H1 (cell line): ENCODE measurements around the gene NRSN2. TPM values are rescaled to one million over a fixed set of nuclear protein-coding genes. Genes with fewer than 3 reads are reported as not detected.

Experiments used
- CTCF ChIA-PET: fragments of 300-600 bp; sonication (Branson Sonifier 250); formaldehyde crosslinking; loops from one replicate; lab custom pipeline; 2021; ENCODE audit not compliant: partially characterized antibody; lab: Charles Lee
- POLR2A ChIA-PET: fragments of 300-600 bp; sonication (Branson Sonifier 250); formaldehyde crosslinking; loops from one replicate; lab custom pipeline; 2021; ENCODE audit warnings: inconsistent platforms; ENCODE audit not compliant: partially characterized antibody; lab: Charles Lee
- DNase-seq, 2 experiments: peaks; one replicate each; pipeline versions ENCODE4 v3.0.0 to v3.0.0-alpha.2; 2010 to 2022; ENCODE audit warnings: low spot score in 2 of 2, low read depth in 1 of 2, mixed read lengths in 1 of 2
- FAIRE-seq: peaks from 2 replicates; lab custom pipeline; 2011; peaks lifted over from hg19 to GRCh38; lab: Jason Lieb, UNC
- H2AFZ ChIP-seq: 2 replicates; pipeline ENCODE4 v1.8.1; 2012; ENCODE audit warnings: low read length, inconsistent platforms
- H2AK5ac ChIP-seq: 2 replicates; pipeline ENCODE4 v1.6.1; 2013; ENCODE audit warnings: low read depth, low read length
- H2BK120ac ChIP-seq: replicated peaks from 2 replicates; pipeline ENCODE3; 2013; ENCODE audit warnings: low read depth, low read length, inconsistent platforms
- H2BK12ac ChIP-seq: 2 replicates; pipeline ENCODE4 v1.6.1; 2013; ENCODE audit warnings: low read depth, low read length
- H2BK15ac ChIP-seq: 2 replicates; pipeline ENCODE4 v1.6.1; 2013; ENCODE audit warnings: low read length
- H2BK20ac ChIP-seq: 2 replicates; pipeline ENCODE4 v1.6.1; 2013; ENCODE audit warnings: low read length
- H2BK5ac ChIP-seq: 2 replicates; pipeline ENCODE4 v1.6.1; 2013; ENCODE audit warnings: low read depth, low read length
- H3K14ac ChIP-seq: 2 replicates; pipeline ENCODE4 v1.6.1; 2013; ENCODE audit warnings: inconsistent platforms; ENCODE audit not compliant: insufficient read length
- H3K18ac ChIP-seq: 2 replicates; pipeline ENCODE4 v1.6.1; 2013; ENCODE audit warnings: low read length; ENCODE audit errors: extremely low read depth
- H3K23ac ChIP-seq: 2 replicates; pipeline ENCODE4 v1.6.1; 2013; ENCODE audit warnings: inconsistent platforms; ENCODE audit not compliant: insufficient read length
- H3K23me2 ChIP-seq: 2 replicates; pipeline ENCODE4 v1.6.1; 2013; ENCODE audit warnings: low read depth, low read length
- H3K27ac ChIP-seq: 2 replicates; pipeline ENCODE4 v1.6.1; 2011; ENCODE audit warnings: low read depth, low read length, inconsistent platforms
- H3K27me3 ChIP-seq, 4 experiments: replicated peaks in 1 of 4; 1 replicate in 1 of 4; 2 replicates in 3 of 4; pipeline versions ENCODE4 v1.6.1 to v1.8.1; 2011 to 2013; ENCODE audit warnings: low read length in 3 of 4, mild to moderate bottlenecking in 3 of 4, inconsistent platforms in 2 of 4, mixed read lengths in 2 of 4, moderate library complexity in 1 of 4; ENCODE audit not compliant: control insufficient read depth in 3 of 4, insufficient read depth in 3 of 4; ENCODE audit errors: extremely low read depth in 1 of 4
- H3K36me3 ChIP-seq, 4 experiments: 2 replicates each; pipeline versions ENCODE4 v1.6.1 to v1.8.1; 2011 to 2013; ENCODE audit warnings: mild to moderate bottlenecking in 4 of 4, low read length in 3 of 4, moderate library complexity in 2 of 4, control low read depth in 1 of 4, inconsistent platforms in 1 of 4; ENCODE audit not compliant: insufficient read depth in 4 of 4, control insufficient read depth in 2 of 4
- H3K4ac ChIP-seq: replicated peaks from 2 replicates; pipeline ENCODE3; 2013; ENCODE audit warnings: low read length, low read depth, mixed read lengths, inconsistent platforms; ENCODE audit not compliant: insufficient read length
- H3K4me1 ChIP-seq, 4 experiments: replicated peaks in 1 of 4; 1 replicate in 1 of 4; 2 replicates in 3 of 4; pipeline versions ENCODE4 v1.6.1 to v1.8.1; 2011 to 2013; ENCODE audit warnings: low read length in 3 of 4, inconsistent platforms in 2 of 4, mixed read lengths in 1 of 4; ENCODE audit not compliant: insufficient read depth in 4 of 4, control insufficient read depth in 3 of 4
- H3K4me2 ChIP-seq, 2 experiments: 2 replicates each; pipeline versions ENCODE4 v1.6.1 to v1.8.1; 2011 to 2013; ENCODE audit warnings: low read depth in 2 of 2, low read length in 2 of 2, control low read depth in 1 of 2, inconsistent platforms in 1 of 2, mild to moderate bottlenecking in 1 of 2; ENCODE audit not compliant: insufficient read depth in 1 of 2
- H3K4me3 ChIP-seq, 4 experiments: fragments of 200-600, 300-600 bp in 1 of 4; sonication (generic), shearing (Covaris generic), sonication (Bioruptor Twin) in 1 of 4; 2 replicates each; pipeline versions ENCODE4 v1.5.1 to v1.8.1; 2011 to 2016; ENCODE audit warnings: low read length in 4 of 4, low read depth in 3 of 4, control low read depth in 2 of 4, inconsistent platforms in 2 of 4, mild to moderate bottlenecking in 2 of 4, mixed read lengths in 1 of 4, moderate library complexity in 1 of 4; ENCODE audit not compliant: insufficient read depth in 2 of 4; ENCODE audit errors: extremely low read depth in 1 of 4
- H3K56ac ChIP-seq: replicated peaks from 2 replicates; pipeline ENCODE3; 2013; ENCODE audit warnings: low read depth, mild to moderate bottlenecking, mixed read lengths, low read length, inconsistent platforms; ENCODE audit not compliant: insufficient read length
- H3K79me1 ChIP-seq: 2 replicates; pipeline ENCODE4 v1.6.1; 2013; ENCODE audit warnings: low read depth, low read length, control low read depth
- H3K79me2 ChIP-seq, 2 experiments: 2 replicates each; pipeline versions ENCODE4 v1.6.1 to v1.8.1; 2012 to 2013; ENCODE audit warnings: low read length in 2 of 2, mild to moderate bottlenecking in 2 of 2, inconsistent platforms in 1 of 2; ENCODE audit not compliant: insufficient read depth in 2 of 2, control insufficient read depth in 1 of 2
- H3K9ac ChIP-seq, 4 experiments: replicated peaks in 1 of 4; 1 replicate in 1 of 4; 2 replicates in 3 of 4; pipeline versions ENCODE4 v1.6.1 to v1.8.1; 2011 to 2013; ENCODE audit warnings: low read depth in 3 of 4, low read length in 3 of 4, control low read depth in 2 of 4, mild to moderate bottlenecking in 2 of 4, moderate library complexity in 2 of 4, inconsistent platforms in 1 of 4; ENCODE audit errors: extremely low read depth in 1 of 4
- H3K9me3 ChIP-seq, 2 experiments: 2 replicates each; pipeline versions ENCODE4 v1.6.1 to v1.8.1; 2012 to 2013; ENCODE audit warnings: mild to moderate bottlenecking in 2 of 2, moderate library complexity in 2 of 2, control low read depth in 1 of 2, inconsistent platforms in 1 of 2, low read depth in 1 of 2, low read length in 1 of 2, mixed read lengths in 1 of 2; ENCODE audit not compliant: insufficient read depth in 2 of 2
- H4K20me1 ChIP-seq, 2 experiments: replicated peaks in 1 of 2; 2 replicates each; pipeline versions ENCODE3 to v1.8.1; 2011 to 2013; ENCODE audit warnings: inconsistent platforms in 2 of 2, low read length in 2 of 2, mild to moderate bottlenecking in 1 of 2; ENCODE audit not compliant: insufficient read depth in 2 of 2, control insufficient read depth in 1 of 2
- H4K5ac ChIP-seq: 2 replicates; pipeline ENCODE4 v1.6.1; 2013; ENCODE audit warnings: low read length, low read depth, mixed read lengths, inconsistent platforms; ENCODE audit not compliant: insufficient read length
- H4K8ac ChIP-seq: 2 replicates; pipeline ENCODE4 v1.8.0; 2013; ENCODE audit warnings: mild to moderate bottlenecking, moderate library complexity, low read length, inconsistent platforms; ENCODE audit not compliant: insufficient read depth; ENCODE audit errors: extremely low read depth
- H4K91ac ChIP-seq: replicated peaks from 2 replicates; pipeline ENCODE3; 2013; ENCODE audit warnings: low read length, mixed read lengths, inconsistent platforms; ENCODE audit not compliant: insufficient read length
- JUN ChIP-seq: IDR thresholded peaks from 2 replicates; pipeline ENCODE4 v1.6.1; 2011; ENCODE audit warnings: low read depth, mild to moderate bottlenecking, improper control_type of control experiment, low read length
- SIN3A ChIP-seq, 2 experiments: IDR thresholded peaks in 1 of 2; conservative IDR thresholded peaks in 1 of 2; 2 replicates each; pipeline ENCODE4 v1.6.1; 2011 to 2012; ENCODE audit warnings: low read length in 2 of 2, improper control_type of control experiment in 1 of 2, low read depth in 1 of 2, mild to moderate bottlenecking in 1 of 2
- SIRT6 ChIP-seq: IDR thresholded peaks from one replicate; pipeline ENCODE4 v1.7.1; 2012; ENCODE audit warnings: low read length, inconsistent platforms
- TAF1 ChIP-seq: IDR thresholded peaks from 2 replicates; pipeline ENCODE4 v1.6.1; 2011; ENCODE audit warnings: mild to moderate bottlenecking, low read depth, low read length
- WGBS, 2 experiments: shearing (Covaris generic) in 1 of 2; methylation state at CpG; one replicate each; pipeline versions ENCODE4 v1.1.6 to v1.1.7; 2013 to 2015; ENCODE audit warnings: low lambda C conversion rate in 2 of 2, mixed read lengths in 2 of 2, inconsistent platforms in 1 of 2, low coverage in 1 of 2, missing lambda C conversion rate in 1 of 2; ENCODE audit not compliant: insufficient replicate concordance in 2 of 2, insufficient coverage in 1 of 2, insufficient read length in 1 of 2; ENCODE audit errors: extremely low coverage in 1 of 2, missing lambda C conversion rate in 1 of 2; 5-methylcytosine and 5-hydroxymethylcytosine counted together
- polyA plus RNA-seq, 7 experiments: library from polyadenylated mRNA; depleted of rRNA in 3 of 7; stranded (reverse) in 5 of 7; unstranded in 2 of 7; fragments of >200 nt in 5 of 7; fragments of 200-250 nt in 2 of 7; gene quantifications; 1 replicate in 5 of 7; 2 replicates in 1 of 7; 4 replicates in 1 of 7; pipeline versions ENCODE4 v1.2.1 to v1.2.3, GENCODE V29; 2011 to 2013; ENCODE audit warnings: missing spikeins in 2 of 7, mixed read lengths in 2 of 7
- total RNA-seq: library from RNA; stranded (reverse); fragmentation: NEBNext Ultra II Directional; extraction: Animal tissue kit (Norgen Biotek cat#: 25700); gene quantifications from 2 replicates; pipeline ENCODE4 v1.2.1, GENCODE V29; 2021
- TF ChIP-seq, protein P1 (sequence below): IDR thresholded peaks from 2 replicates; pipeline ENCODE4 v1.6.1; 2011; ENCODE audit warnings: low read length, improper control_type of control experiment
- TF ChIP-seq, protein P2 (sequence below): IDR thresholded peaks from 2 replicates; pipeline ENCODE4 v1.6.1; 2012; ENCODE audit warnings: low read length, inconsistent platforms

Gene NRSN2
- total and polyA plus RNA-seq, 2 of the 8 experiments (the other 6 are each of a cell fraction or from before 2014, with no cell fraction given), result 19.4 to 33.3 TPM

DNA sequence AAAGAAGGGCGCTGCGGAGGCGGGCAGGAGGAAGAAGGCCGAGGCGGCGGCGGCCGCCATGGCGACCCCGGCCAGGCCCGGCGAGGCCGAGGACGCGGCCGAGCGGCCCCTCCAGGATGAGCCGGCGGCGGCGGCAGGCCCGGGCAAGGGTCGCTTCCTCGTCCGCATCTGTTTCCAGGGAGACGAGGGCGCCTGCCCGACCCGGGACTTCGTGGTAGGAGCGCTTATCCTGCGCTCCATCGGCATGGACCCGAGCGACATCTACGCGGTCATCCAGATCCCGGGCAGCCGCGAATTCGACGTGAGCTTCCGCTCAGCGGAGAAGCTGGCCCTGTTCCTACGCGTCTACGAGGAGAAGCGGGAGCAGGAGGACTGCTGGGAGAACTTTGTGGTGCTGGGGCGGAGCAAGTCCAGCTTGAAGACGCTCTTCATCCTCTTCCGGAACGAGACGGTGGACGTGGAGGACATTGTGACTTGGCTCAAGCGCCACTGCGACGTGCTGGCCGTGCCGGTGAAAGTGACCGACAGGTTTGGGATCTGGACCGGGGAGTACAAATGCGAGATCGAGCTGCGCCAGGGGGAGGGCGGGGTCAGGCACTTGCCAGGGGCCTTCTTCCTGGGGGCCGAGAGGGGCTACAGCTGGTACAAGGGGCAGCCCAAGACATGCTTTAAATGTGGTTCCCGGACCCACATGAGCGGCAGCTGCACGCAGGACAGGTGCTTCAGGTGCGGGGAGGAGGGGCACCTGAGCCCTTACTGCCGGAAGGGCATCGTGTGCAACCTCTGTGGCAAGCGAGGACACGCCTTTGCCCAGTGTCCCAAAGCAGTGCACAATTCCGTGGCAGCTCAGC is 48.8 kb upstream of the NRSN2 start:
- Histone ChIP-seq H4K91ac (peak overlapping the region; percentile 50), H3K9me3 (no peaks in the 10 kb centered on the region; a peak in 1 of 4 replicates), H3K79me2 (peaks cover 11 to 35% of the 10 kb centered on the region in 2 experiments; a peak in 3 of 4 replicates), H4K20me1 (peaks cover 6 to 11% of the 10 kb centered on the region in 2 experiments), H2BK15ac (peak overlapping the region; percentile 65; the same call in 1 of the 2 replicates), H3K36me3 (no peaks in the 10 kb centered on the region), H2AFZ (no peak overlapping the region), H2BK12ac (peak overlapping the region; percentile 69; the same call in 1 of the 2 replicates), H2BK120ac (peak overlapping the region; percentile 49), H3K4ac (peak overlapping the region; percentile 63), H3K4me2 (peak overlapping the region; percentile 81 to 94), H3K79me1 (peaks cover 3% of the 10 kb centered on the region; the same call in 1 of the 2 replicates), H3K27me3 (peaks cover 0 to 7% (median 2%) of the 10 kb centered on the region in 4 experiments; a peak in 3 of 7 replicates), H4K5ac (peak overlapping the region; percentile 17), H3K14ac (no peak overlapping the region), H3K9ac (peak overlapping the region; percentile 78 to 95 (median 92)), H3K56ac (peak overlapping the region; percentile 71), H2BK5ac (peak overlapping the region; percentile 53), H2BK20ac (no peak overlapping the region), H3K4me3 (peak overlapping the region; percentile 69 to 99 (median 96)), H3K27ac (peak overlapping the region; percentile 90), H3K18ac (peak overlapping the region; percentile 19), H2AK5ac (no peak overlapping the region; the same call in 1 of the 2 replicates), H3K23ac (no peak overlapping the region), H3K4me1 (peaks cover 14 to 30% (median 18%) of the 10 kb centered on the region in 4 experiments), H3K23me2 (peaks cover 17% of the 10 kb centered on the region), H4K8ac (peak overlapping the region; percentile 95)
- ChIA-PET CTCF (interaction anchor here (3.4 to 7.8 kb wide), 5 partner anchors 12 to 32 kb away, joined by 17 to 36 read pairs (median 26); partner anchors contain the start of gene SOX12), POLR2A (interaction anchor here (1.0 to 9.4 kb wide), 7 partner anchors 12 to 1531 kb away, joined by 3 to 85 read pairs (median 5); partner anchors contain the start of gene NRSN2)
- DNase-seq (peak in 1 of 2 experiments; percentile 65), FAIRE-seq (no peak)
- 1% methylated on average over 58 of the region's 75 CpGs; no CpG with 5 or more reads in 1 of the 2 experiments for WGBS, 2 experiments
- TF ChIP-seq SIN3A (conservative IDR thresholded peaks at IDR 0.05 in 1 of 2, IDR thresholded peaks at IDR 0.05 in 1 of 2; ENCODE audit: low read depth in 1 of 2, low read length in 2 of 2) (0 out of 4 replicates have a peak, but pooled peaks of 1 of the 2 experiments have one; percentile 55), TAF1 (no peak), SIRT6 (no peak), JUN (no peak)
- TF ChIP-seq, protein P1, sequence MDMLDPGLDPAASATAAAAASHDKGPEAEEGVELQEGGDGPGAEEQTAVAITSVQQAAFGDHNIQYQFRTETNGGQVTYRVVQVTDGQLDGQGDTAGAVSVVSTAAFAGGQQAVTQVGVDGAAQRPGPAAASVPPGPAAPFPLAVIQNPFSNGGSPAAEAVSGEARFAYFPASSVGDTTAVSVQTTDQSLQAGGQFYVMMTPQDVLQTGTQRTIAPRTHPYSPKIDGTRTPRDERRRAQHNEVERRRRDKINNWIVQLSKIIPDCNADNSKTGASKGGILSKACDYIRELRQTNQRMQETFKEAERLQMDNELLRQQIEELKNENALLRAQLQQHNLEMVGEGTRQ, result no peak
- TF ChIP-seq, protein P2, sequence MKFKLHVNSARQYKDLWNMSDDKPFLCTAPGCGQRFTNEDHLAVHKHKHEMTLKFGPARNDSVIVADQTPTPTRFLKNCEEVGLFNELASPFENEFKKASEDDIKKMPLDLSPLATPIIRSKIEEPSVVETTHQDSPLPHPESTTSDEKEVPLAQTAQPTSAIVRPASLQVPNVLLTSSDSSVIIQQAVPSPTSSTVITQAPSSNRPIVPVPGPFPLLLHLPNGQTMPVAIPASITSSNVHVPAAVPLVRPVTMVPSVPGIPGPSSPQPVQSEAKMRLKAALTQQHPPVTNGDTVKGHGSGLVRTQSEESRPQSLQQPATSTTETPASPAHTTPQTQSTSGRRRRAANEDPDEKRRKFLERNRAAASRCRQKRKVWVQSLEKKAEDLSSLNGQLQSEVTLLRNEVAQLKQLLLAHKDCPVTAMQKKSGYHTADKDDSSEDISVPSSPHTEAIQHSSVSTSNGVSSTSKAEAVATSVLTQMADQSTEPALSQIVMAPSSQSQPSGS, result no peak
